Type B pancreatic cell (in vitro differentiated cells): ENCODE data around the gene DNAH10. TPM values are rescaled to one million over a fixed set of nuclear protein-coding genes. Genes with fewer than 3 reads are reported as not detected.

ENCODE experiments used
- DNase-seq: peaks from one replicate; pipeline ENCODE4 v3.0.0; 2021; ENCODE audit warnings: mixed read lengths; ENCODE audit not compliant: unreplicated experiment; ENCODE audit errors: extremely low spot score
- H3K27ac Mint-ChIP-seq: 2 replicates; pipeline ENCODE4 v1.8.0; 2021; ENCODE audit warnings: mild to moderate bottlenecking, mixed read lengths
- H3K27me3 Mint-ChIP-seq: 2 replicates; pipeline ENCODE4 v1.8.0; 2021; ENCODE audit warnings: mixed read lengths
- H3K36me3 Mint-ChIP-seq: 2 replicates; pipeline ENCODE4 v1.8.0; 2021; ENCODE audit warnings: mixed read lengths
- H3K4me1 Mint-ChIP-seq: one replicate; pipeline ENCODE4 v1.8.0; 2021; ENCODE audit warnings: mixed read lengths; ENCODE audit not compliant: unreplicated experiment
- H3K4me3 Mint-ChIP-seq: 2 replicates; pipeline ENCODE4 v1.8.0; 2021; ENCODE audit warnings: mild to moderate bottlenecking, mixed read lengths
- H3K9me3 Mint-ChIP-seq: 2 replicates; pipeline ENCODE4 v1.8.0; 2021; ENCODE audit warnings: mixed read lengths
- CTCF ChIP-seq: fragments of 200-600 bp; sonication (generic); conservative IDR thresholded peaks from 2 replicates; pipeline ENCODE4 v1.5.0; 2021; ENCODE audit warnings: antibody characterized with exemption, mild to moderate bottlenecking
- total RNA-seq: library from RNA; stranded (reverse); gene quantifications from 2 replicates; pipeline ENCODE4 v1.2.1, GENCODE V29; 2021; ENCODE audit warnings: low replicate concordance

Gene DNAH10
- total RNA-seq, 1 donor from 2014 or later, result 0.56 TPM

GRCh38 chr12:123929946-123930583 is 168.0 kb downstream of the DNAH10 start:
- no peaks in the 10 kb centered on the region for H3K9me3 Mint-ChIP-seq
- no peaks in the 10 kb centered on the region for H3K36me3 Mint-ChIP-seq
- no peak overlapping the region for H3K4me3 Mint-ChIP-seq
- no peak for TF ChIP-seq CTCF
- no peak for DNase-seq
- no peaks in the 10 kb centered on the region for H3K27me3 Mint-ChIP-seq
- no peaks in the 10 kb centered on the region for H3K4me1 Mint-ChIP-seq
- H3K27ac Mint-ChIP-seq, result no peak overlapping the region

- DNase-seq, result no peak
- H3K27me3 Mint-ChIP-seq, result no peaks in the 10 kb centered on the region
- no peak overlapping the region for H3K4me3 Mint-ChIP-seq
- H3K36me3 Mint-ChIP-seq, result peaks cover 6% of the 10 kb centered on the region
- H3K27ac Mint-ChIP-seq, result no peak overlapping the region
- H3K9me3 Mint-ChIP-seq, result no peaks in the 10 kb centered on the region
- no peaks in the 10 kb centered on the region for H3K4me1 Mint-ChIP-seq
- TF ChIP-seq CTCF, result no peak
These were observed 169.7 kb downstream of the DNAH10 start for GRCh38 chr12:123931686-123932321.

GRCh38 chr12:123933214-123933613 is 171.1 kb downstream of the DNAH10 start:
- no peaks in the 10 kb centered on the region for H3K4me1 Mint-ChIP-seq
- no peak overlapping the region for H3K4me3 Mint-ChIP-seq
- peaks cover 6% of the 10 kb centered on the region for H3K36me3 Mint-ChIP-seq
- H3K9me3 Mint-ChIP-seq, result no peaks in the 10 kb centered on the region
- no peak for TF ChIP-seq CTCF
- no peaks in the 10 kb centered on the region for H3K27me3 Mint-ChIP-seq
- no peak for DNase-seq
- H3K27ac Mint-ChIP-seq, result no peak overlapping the region

DNA sequence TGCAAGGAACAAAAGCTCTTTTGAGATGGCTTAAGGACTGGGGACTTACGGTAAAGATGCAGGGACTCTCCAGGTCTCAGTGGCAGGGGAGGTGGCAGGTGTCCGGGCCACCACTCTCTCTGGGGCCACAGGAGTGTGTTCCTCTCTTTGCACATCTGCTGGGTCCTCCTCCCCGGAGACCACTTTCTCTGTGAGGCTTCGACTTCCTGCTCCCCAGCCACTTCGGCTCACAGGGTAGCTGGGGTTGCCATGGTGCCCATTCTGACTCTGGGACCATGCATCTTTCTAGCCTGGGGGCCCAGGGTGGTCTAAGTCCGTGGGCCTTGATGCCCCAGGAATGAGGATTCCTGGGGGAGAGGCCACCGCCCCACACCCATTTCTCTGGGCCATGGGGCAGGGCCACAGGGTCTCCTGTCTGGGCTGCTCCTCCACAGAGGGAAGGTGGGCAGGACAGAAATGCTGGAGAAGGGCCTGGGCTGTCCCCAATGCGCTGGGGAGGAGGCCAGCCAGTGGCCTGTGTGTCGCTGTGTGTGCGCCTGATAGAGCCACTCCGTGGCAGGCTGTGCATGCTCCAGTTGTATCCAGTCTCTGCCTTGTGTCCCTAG is 172.0 kb downstream of the DNAH10 start:
- no peak for DNase-seq
- no peak for TF ChIP-seq CTCF
- no peaks in the 10 kb centered on the region for H3K4me1 Mint-ChIP-seq
- H3K27me3 Mint-ChIP-seq, result no peaks in the 10 kb centered on the region
- H3K4me3 Mint-ChIP-seq, result no peak overlapping the region
- no peaks in the 10 kb centered on the region for H3K9me3 Mint-ChIP-seq
- H3K36me3 Mint-ChIP-seq, result peaks cover 12% of the 10 kb centered on the region
- H3K27ac Mint-ChIP-seq, result no peak overlapping the region

DNA sequence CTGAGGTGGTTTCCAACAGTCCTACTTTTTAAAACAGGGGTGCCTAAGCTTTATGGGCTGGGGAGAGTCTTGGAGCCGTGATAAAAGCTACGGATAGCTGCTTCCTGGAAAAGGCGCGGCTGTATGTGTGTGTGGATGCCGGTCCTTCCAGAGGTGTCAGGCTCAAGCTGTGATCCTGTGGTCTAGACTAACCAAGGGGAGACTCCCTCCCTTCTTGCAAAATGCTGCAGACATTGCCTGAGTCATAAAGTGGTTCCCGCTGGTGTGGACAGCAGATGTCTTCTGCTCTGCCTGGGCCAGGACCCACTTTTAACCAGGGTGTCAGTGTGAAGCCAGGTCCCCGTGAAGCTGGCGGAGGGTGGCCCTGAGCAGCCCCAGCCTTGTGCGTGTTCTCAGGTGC is 172.7 kb downstream of the DNAH10 start:
- Mint-ChIP-seq H3K4me1 (no peaks in the 10 kb centered on the region), H3K9me3 (no peaks in the 10 kb centered on the region), H3K4me3 (no peak overlapping the region), H3K36me3 (peaks cover 12% of the 10 kb centered on the region), H3K27me3 (no peaks in the 10 kb centered on the region), H3K27ac (no peak overlapping the region)
- TF ChIP-seq CTCF, result no peak
- DNase-seq, result no peak
